Lung (tissue), 12 donors: Measurements from ENCODE around the gene KCNE4. TPM values are rescaled to one million over a fixed set of nuclear protein-coding genes. Genes with fewer than 3 reads are reported as not detected.

ENCODE experiments used
- ATAC-seq: fragments of 200-7000 bp; cut with Tn5 transposase; one replicate; pipeline ENCODE4 v1.9.1; 2020; ENCODE audit warnings: moderate number of reproducible peaks; ENCODE audit not compliant: insufficient read depth, low FRiP score
- DNase-seq, 3 donors: peaks; one replicate each; pipeline ENCODE4 v3.0.0-alpha.2; 2013 to 2017
- H3K27ac ChIP-seq, 2 donors: one replicate each; pipeline ENCODE4 v1.5.1; 2013; ENCODE audit warnings: mild to moderate bottlenecking in 2 of 2, moderate library complexity in 2 of 2, control low read depth in 1 of 2, inconsistent platforms in 1 of 2, low read depth in 1 of 2, low read length in 1 of 2
- H3K27me3 ChIP-seq, 3 donors: one replicate each; pipeline ENCODE4 v1.5.1; 2013; ENCODE audit warnings: low read length in 2 of 3; ENCODE audit not compliant: control insufficient read depth in 3 of 3, insufficient read depth in 3 of 3
- H3K36me3 ChIP-seq, 4 donors: one replicate each; pipeline ENCODE4 v1.5.1; 2013; ENCODE audit warnings: low read length in 4 of 4, mild to moderate bottlenecking in 1 of 4, moderate library complexity in 1 of 4; ENCODE audit not compliant: control insufficient read depth in 4 of 4, insufficient read depth in 4 of 4
- H3K4me1 ChIP-seq, 5 donors: one replicate each; pipeline ENCODE4 v1.5.1; 2013; ENCODE audit warnings: low read length in 5 of 5, mild to moderate bottlenecking in 2 of 5, moderate library complexity in 1 of 5; ENCODE audit not compliant: control insufficient read depth in 5 of 5, insufficient read depth in 5 of 5
- H3K4me3 ChIP-seq: one replicate; pipeline ENCODE4 v1.5.1; 2013; ENCODE audit warnings: mild to moderate bottlenecking, control low read depth, moderate library complexity
- H3K9ac ChIP-seq, 2 donors: one replicate each; pipeline ENCODE4 v1.5.1; 2013; ENCODE audit warnings: low read length in 2 of 2, control low read depth in 1 of 2; ENCODE audit not compliant: insufficient read depth in 1 of 2
- H3K9me3 ChIP-seq, 4 donors: one replicate each; pipeline ENCODE4 v1.5.1; 2013; ENCODE audit warnings: low read length in 3 of 4, mild to moderate bottlenecking in 1 of 4, moderate library complexity in 1 of 4; ENCODE audit not compliant: control insufficient read depth in 4 of 4, insufficient read depth in 3 of 4
- CTCF ChIP-seq: IDR thresholded peaks from 2 replicates; pipeline ENCODE4 v1.5.1; 2012; ENCODE audit warnings: mild to moderate bottlenecking; ENCODE audit errors: control extremely low read depth, extremely low read depth
- WGBS, 2 donors: extraction: QIAGEN DNeasy Blood & Tissue Kit; methylation state at CpG; one replicate each; pipeline ENCODE4 v1.1.7; 2013; 5-methylcytosine and 5-hydroxymethylcytosine counted together
- polyA plus RNA-seq, 2 donors: library from polyadenylated mRNA; stranded (reverse); fragments of 200-250 nt; gene quantifications; one replicate each; pipeline ENCODE4 v1.2.1, GENCODE V29; 2013
- total RNA-seq, 2 donors: library from RNA; depleted of rRNA in 1 of 2; stranded (reverse); fragments of >200 nt in 1 of 2; gene quantifications; one replicate each; pipeline ENCODE4 v1.2.1, GENCODE V29; 2014 to 2021
- donor health status: control.
- donor health status: control.
- donor health status: Bipolar disorder and iron deficiency.
- donor health status: healthy.
- donor health status: DM: yes; HTN: yes; CAD: no.

The KCNE4 gene
- total and polyA plus RNA-seq, 4 donors: 0.79 to 5.3 (median 1.0) TPM

- 0 to 48% methylated on average over 2 of the region's 2 CpGs for WGBS, 2 donors
- Histone ChIP-seq H3K27ac (no peak overlapping the region), H3K4me1 (no peaks in the 10 kb centered on the region), H3K4me3 (no peak overlapping the region), H3K9me3 (no peaks in the 10 kb centered on the region), H3K9ac (no peak overlapping the region), H3K36me3 (no peaks in the 10 kb centered on the region), H3K27me3 (no peaks in the 10 kb centered on the region)
- ATAC-seq: no peak
- no peak for TF ChIP-seq CTCF
- no peak for DNase-seq
Measured at GRCh38 chr2:223082706-223083105, 30.7 kb downstream of the KCNE4 start.

GRCh38 chr2:223083402-223084070 lies 31.5 kb downstream of the KCNE4 start:
- DNase-seq: no peak
- no peaks in the 10 kb centered on the region for H3K9me3 ChIP-seq
- H3K9ac ChIP-seq: no peak overlapping the region
- H3K4me1 ChIP-seq: no peaks in the 10 kb centered on the region
- no peak overlapping the region for H3K27ac ChIP-seq
- H3K27me3 ChIP-seq: no peaks in the 10 kb centered on the region
- H3K36me3 ChIP-seq: no peaks in the 10 kb centered on the region
- ATAC-seq: no peak
- TF ChIP-seq CTCF: no peak
- no peak overlapping the region for H3K4me3 ChIP-seq
- 69 to 82% methylated on average over 7 of the region's 7 CpGs for WGBS, 2 donors

DNA sequence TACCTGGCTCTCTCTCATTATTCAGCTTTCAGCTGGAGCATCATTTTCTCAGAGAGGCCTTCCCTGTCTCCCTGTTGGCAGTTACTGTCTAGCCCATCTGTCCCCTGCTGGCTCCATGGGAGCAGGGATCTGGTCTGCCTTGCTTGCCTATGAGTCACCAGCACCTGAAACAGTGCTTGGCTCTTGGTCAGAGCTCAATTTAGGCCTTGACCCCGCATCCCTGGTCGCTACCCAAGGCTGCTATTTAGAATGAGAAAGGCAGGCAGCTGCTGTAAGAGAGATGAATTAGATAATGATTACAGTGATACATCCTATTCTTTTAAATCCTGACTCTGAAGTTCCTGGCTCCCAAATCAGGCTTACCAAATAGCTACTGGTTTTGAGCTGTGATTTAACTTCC lies 32.9 kb downstream of the KCNE4 start:
- ATAC-seq (no peak), DNase-seq (no peak)
- Histone ChIP-seq H3K27me3 (no peaks in the 10 kb centered on the region), H3K4me3 (no peak overlapping the region), H3K9ac (no peak overlapping the region), H3K27ac (no peak overlapping the region), H3K9me3 (no peaks in the 10 kb centered on the region), H3K4me1 (no peaks in the 10 kb centered on the region), H3K36me3 (no peaks in the 10 kb centered on the region)
- TF ChIP-seq CTCF: no peak
- 86% methylated on average over 2 of the region's 2 CpGs for WGBS, 2 donors
